Fibroblast of pulmonary artery (primary cell): ENCODE results near the gene MACROD2.

Source experiments
- DNase-seq: peaks from one replicate; pipeline ENCODE4 v3.0.0-alpha.2; 2010; ENCODE audit warnings: low read depth
- H3K4me3 ChIP-seq: replicated peaks from 2 replicates; pipeline ENCODE4 v1.5.1; 2011; ENCODE audit warnings: low read depth, mild to moderate bottlenecking, control low read depth, low read length, moderate library complexity
- CTCF ChIP-seq: IDR thresholded peaks from 2 replicates; pipeline ENCODE4 v1.5.1; 2011; ENCODE audit warnings: mild to moderate bottlenecking, control low read depth, low read length, inconsistent platforms; ENCODE audit errors: missing control alignments

The MACROD2 gene

GRCh38 chr20:15692570-15692969 lies 1697.3 kb downstream of the MACROD2 start:
- DNase-seq: no peak

GRCh38 chr20:15699431-15700146 lies 1704.3 kb downstream of the MACROD2 start:
- no peak for TF ChIP-seq CTCF
- DNase-seq: no peak
- H3K4me3 ChIP-seq: no peak overlapping the region

More at GRCh38 chr20:15692570-15692969, 1697.3 kb downstream of the MACROD2 start:
- no peak overlapping the region for H3K4me3 ChIP-seq
- no peak for TF ChIP-seq CTCF

- DNase-seq: no peak
- TF ChIP-seq CTCF: no peak
- H3K4me3 ChIP-seq: no peak overlapping the region
Observed at GRCh38 chr20:15700147-15700765, 1704.9 kb downstream of the MACROD2 start.

- no peak overlapping the region for H3K4me3 ChIP-seq
- no peak for TF ChIP-seq CTCF
- peak; percentile 8 for DNase-seq
Observed at GRCh38 chr20:15702161-15702560, 1706.8 kb downstream of the MACROD2 start.

- no peak overlapping the region for H3K4me3 ChIP-seq
- no peak for TF ChIP-seq CTCF
- DNase-seq: peak; percentile 38
Observed at GRCh38 chr20:15703171-15703911, 1708.0 kb downstream of the MACROD2 start.

- no peak overlapping the region for H3K4me3 ChIP-seq
- no peak for TF ChIP-seq CTCF
- no peak for DNase-seq
Observed at GRCh38 chr20:15705975-15706374, 1710.7 kb downstream of the MACROD2 start.
